GM03348 (cell line): ENCODE data around the gene LPIN2.
A peak's percentile ranks its signal among the peaks of the same experiment; 100 is the strongest.
"Not testable (repeated sequence)": the region's sequence is repeated elsewhere in the genome, so short reads cannot be mapped to it uniquely, and the experiment has no call there.

ENCODE experiments used
- DNase-seq: peaks from one replicate; pipeline ENCODE4 v3.0.0; 2012; ENCODE audit warnings: low spot score

Gene LPIN2

GRCh38 chr18:3003766-3004165 is 9.2 kb downstream of the LPIN2 start:
- DNase-seq, result not testable (repeated sequence)

- no peak for DNase-seq
Observed at GRCh38 chr18:3002732-3003131, 10.2 kb downstream of the LPIN2 start.

- DNase-seq, result no peak
Observed at GRCh38 chr18:2998644-2999043, 14.3 kb downstream of the LPIN2 start.

- DNase-seq, result no peak
Observed at GRCh38 chr18:2997846-2998564, 14.9 kb downstream of the LPIN2 start.

- DNase-seq, result no peak
Observed at GRCh38 chr18:2997429-2997828, 15.5 kb downstream of the LPIN2 start.

GRCh38 chr18:2994603-2995432 is 18.1 kb downstream of the LPIN2 start:
- no peak for DNase-seq

GRCh38 chr18:2994020-2994589 is 18.8 kb downstream of the LPIN2 start:
- no peak for DNase-seq

GRCh38 chr18:2992995-2993877 is 19.7 kb downstream of the LPIN2 start:
- no peak for DNase-seq

GRCh38 chr18:2990956-2991640 is 21.8 kb downstream of the LPIN2 start:
- no peak for DNase-seq

- DNase-seq, result peak; percentile 73
Observed at GRCh38 chr18:2987876-2988790, 24.8 kb downstream of the LPIN2 start.

- no peak for DNase-seq
Observed at GRCh38 chr18:2986150-2986865, 26.6 kb downstream of the LPIN2 start.

- DNase-seq, result peak; percentile 30
Observed at GRCh38 chr18:2985628-2986027, 27.3 kb downstream of the LPIN2 start.

GRCh38 chr18:2984703-2985261 is 28.2 kb downstream of the LPIN2 start:
- no peak for DNase-seq

- no peak for DNase-seq
Observed at GRCh38 chr18:2984091-2984490, 28.9 kb downstream of the LPIN2 start.

- DNase-seq, result no peak
Observed at GRCh38 chr18:2983296-2983695, 29.6 kb downstream of the LPIN2 start.

GRCh38 chr18:2982452-2983269 is 30.3 kb downstream of the LPIN2 start:
- no peak for DNase-seq

GRCh38 chr18:2982022-2982421 is 30.9 kb downstream of the LPIN2 start:
- DNase-seq, result no peak

- peak; percentile 44 for DNase-seq
Observed at GRCh38 chr18:2981212-2981728, 31.7 kb downstream of the LPIN2 start.
